ENCODE data around the gene TM7SF3.

Gene TM7SF3

GRCh38 chr12:27014859-27015729 lies 910 bp upstream of the TM7SF3 start:
- DNase-seq: peak; percentile 56

- peak; percentile 64 for DNase-seq
Measured at GRCh38 chr12:27013611-27014084, 536 bp downstream of the TM7SF3 start.

- no peak for DNase-seq
Measured at GRCh38 chr12:27012982-27013255, 1.3 kb downstream of the TM7SF3 start.

- DNase-seq: no peak
Measured at GRCh38 chr12:27012239-27012981, 1.8 kb downstream of the TM7SF3 start.

- DNase-seq: no peak
Measured at GRCh38 chr12:27009881-27010301, 4.3 kb downstream of the TM7SF3 start.

GRCh38 chr12:27008081-27008480 lies 6.1 kb downstream of the TM7SF3 start:
- no peak for DNase-seq

- DNase-seq: no peak
Measured at GRCh38 chr12:27006797-27007467, 7.3 kb downstream of the TM7SF3 start.

- DNase-seq: no peak
Measured at GRCh38 chr12:27005495-27005894, 8.7 kb downstream of the TM7SF3 start.

- peak; percentile 79 for DNase-seq
Measured at GRCh38 chr12:27003421-27004381, 10.5 kb downstream of the TM7SF3 start.

- no peak for DNase-seq
Measured at GRCh38 chr12:27002141-27002540, 12.0 kb downstream of the TM7SF3 start.

GRCh38 chr12:27001663-27002062 lies 12.5 kb downstream of the TM7SF3 start:
- DNase-seq: no peak

GRCh38 chr12:27000961-27001360 lies 13.2 kb downstream of the TM7SF3 start:
- DNase-seq: no peak

GRCh38 chr12:26997003-26997402 lies 17.2 kb downstream of the TM7SF3 start:
- DNase-seq: no peak

- no peak for DNase-seq
Measured at GRCh38 chr12:26995706-26996105, 18.5 kb downstream of the TM7SF3 start.

- DNase-seq: no peak
Measured at GRCh38 chr12:26994109-26994508, 20.1 kb downstream of the TM7SF3 start.

GRCh38 chr12:26991826-26992225 lies 22.4 kb downstream of the TM7SF3 start:
- DNase-seq: no peak

GRCh38 chr12:26989873-26990272 lies 24.3 kb downstream of the TM7SF3 start:
- DNase-seq: no peak

GRCh38 chr12:26988703-26989102 lies 25.5 kb downstream of the TM7SF3 start:
- no peak for DNase-seq

GRCh38 chr12:26987634-26988424 lies 26.4 kb downstream of the TM7SF3 start:
- no peak for DNase-seq

- DNase-seq: no peak
Measured at GRCh38 chr12:26982866-26983265, 31.3 kb downstream of the TM7SF3 start.

- no peak for DNase-seq
Measured at GRCh38 chr12:26979733-26980132, 34.5 kb downstream of the TM7SF3 start.

GRCh38 chr12:26978801-26979200 lies 35.4 kb downstream of the TM7SF3 start:
- no peak for DNase-seq

All from SHP77 treated with DMSO at 0.1 percent for 48 hours (cell line).